COLO668 (cell line): ENCODE results near the gene NOP9.

Experiments
- DNase-seq: peaks from one replicate; lab custom pipeline; 2025; ENCODE audit not compliant: unreplicated experiment; lab: John Stamatoyannopoulos, UW

NOP9 gene

DNA sequence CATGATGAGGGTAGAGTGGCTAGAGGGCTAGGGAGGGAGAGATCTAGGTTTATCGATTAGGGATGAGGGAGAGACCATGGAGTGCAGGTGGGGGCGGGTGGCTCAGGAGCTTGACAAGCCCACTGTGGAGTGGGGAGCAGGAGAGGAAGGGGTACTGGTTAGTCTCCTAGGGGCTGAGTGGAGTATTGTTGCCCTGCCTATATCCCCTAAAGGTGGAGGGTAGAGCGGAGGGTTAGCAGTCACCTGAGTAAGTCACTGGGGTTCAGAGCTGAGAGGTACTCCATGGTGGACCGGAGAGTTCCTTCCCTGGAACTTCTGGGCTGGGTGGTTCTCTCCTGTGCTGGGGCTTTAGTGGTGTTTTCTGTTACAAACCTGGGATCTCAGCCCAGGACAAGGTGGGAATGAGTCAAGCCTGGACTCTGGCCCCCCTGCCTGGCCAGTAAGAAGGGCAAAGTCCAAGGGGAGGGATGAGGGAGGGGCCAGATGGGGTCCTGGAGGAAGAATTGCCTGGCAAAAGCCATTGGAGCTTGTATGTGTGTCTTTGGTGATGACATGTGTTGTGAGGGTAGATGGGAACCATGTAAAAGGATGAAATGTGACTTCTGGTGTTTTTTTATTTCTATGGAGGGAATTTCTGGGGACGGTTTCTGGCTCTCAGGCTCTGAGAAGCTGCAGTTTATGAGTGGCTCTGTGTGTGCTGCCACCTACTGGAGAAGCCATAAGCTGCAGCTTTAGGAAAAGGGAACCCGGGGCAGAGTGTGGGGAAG is 8.1 kb downstream of the NOP9 start, which contains the start of gene CIDEB:
Gene CIDEB, minus strand, starts transcription at position 403 of the 767 bp plus-strand sequence. Its CDS starts 119 bp downstream, at position 284.
- peak; percentile 60 for DNase-seq

DNA sequence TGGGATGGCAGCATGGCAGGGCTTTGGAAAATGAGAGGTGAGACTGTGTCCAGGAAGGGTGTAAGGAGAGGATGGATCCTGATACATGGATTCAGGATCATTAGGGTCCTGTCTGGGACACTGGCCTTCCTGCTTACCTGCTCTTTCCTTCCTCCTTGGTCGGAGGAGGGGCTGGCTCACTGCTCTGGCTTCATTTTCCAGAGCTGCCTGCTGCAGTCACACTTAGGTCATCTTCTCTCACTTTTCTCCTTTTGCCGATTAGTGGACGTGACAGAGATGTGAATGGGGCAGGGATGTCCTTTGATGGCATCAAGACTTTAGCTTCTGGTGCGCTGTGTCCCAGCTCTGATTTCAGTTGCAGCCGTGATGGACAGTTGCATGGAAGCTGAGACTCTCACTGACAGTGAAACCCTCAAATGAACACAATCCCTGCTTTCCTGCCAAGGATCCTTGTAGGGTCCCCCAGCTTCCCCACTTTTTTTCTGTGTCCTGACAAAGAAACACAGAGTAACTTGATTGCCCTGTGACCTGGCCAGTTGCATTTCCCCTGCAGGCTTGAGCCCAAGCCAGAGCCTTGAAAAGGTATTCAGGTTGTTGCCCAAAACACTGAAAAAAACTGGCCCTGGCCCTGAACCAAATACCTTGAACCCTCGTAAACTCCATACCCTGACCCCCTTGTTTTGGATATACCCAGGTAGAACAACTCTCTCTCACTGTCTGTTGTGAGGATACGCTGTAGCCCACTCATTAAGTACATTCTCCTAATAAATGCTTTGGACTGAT is 8.9 kb downstream of the NOP9 start:
- DNase-seq: no peak

DNA sequence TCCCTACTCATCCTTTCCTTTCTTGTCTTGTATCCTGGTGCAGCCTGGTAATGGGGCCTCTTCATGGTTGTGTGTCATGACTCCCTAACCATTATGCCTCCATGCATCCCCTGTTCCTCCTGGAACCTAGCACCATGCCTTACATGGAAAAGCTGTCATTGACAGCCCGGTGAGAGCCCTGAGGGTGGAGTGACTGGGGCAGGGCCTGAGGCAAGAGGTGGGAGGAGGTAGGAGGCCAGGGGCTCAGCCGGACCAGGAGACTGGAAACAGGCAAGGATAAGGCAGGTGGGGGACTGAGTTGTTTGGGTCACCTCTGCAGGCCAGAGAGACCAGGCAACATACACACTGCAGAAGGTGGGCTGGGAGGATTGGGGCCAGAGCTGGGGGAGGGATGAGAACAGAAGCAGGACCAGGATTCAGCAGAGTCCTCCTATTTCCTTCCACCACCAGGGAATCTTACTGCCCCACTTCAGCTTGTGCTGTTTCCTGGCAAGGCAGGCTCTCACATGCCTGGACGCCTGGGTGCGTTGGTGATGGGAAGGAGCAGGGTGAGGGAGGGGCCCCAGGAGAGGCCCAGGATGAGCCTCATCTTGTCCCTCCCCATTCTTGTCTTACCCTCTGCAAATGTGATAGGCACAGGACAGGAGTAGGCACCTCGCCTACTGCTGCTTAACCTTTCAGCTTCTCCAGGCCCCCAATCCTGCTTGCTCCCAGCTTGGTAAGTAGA is 10.1 kb downstream of the NOP9 start, which contains the start of gene LTB4R2:
Gene LTB4R2, plus strand, starts transcription at position 603 of the 727 bp plus-strand sequence. CDS start 525 bp downstream, outside the sequence.
- no peak for DNase-seq

DNA sequence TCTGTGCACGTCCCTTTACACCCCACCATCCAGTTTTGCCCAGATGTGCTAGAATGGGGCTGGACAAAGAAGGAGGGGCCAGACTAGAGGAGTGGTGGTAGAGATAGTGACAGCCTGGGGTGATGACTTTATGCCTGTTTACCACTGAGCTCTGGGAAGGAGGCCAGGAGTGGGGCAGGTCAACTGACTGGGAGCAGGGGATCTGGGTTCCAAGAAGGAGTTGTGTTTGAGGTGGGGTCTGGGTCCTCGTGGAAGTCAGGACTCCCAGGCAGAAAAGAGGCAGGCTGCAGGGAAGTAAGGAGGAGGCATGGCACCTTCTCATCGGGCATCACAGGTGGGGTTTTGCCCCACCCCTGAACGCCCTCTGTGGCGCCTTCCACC is 10.6 kb downstream of the NOP9 start:
- no peak for DNase-seq

DNA sequence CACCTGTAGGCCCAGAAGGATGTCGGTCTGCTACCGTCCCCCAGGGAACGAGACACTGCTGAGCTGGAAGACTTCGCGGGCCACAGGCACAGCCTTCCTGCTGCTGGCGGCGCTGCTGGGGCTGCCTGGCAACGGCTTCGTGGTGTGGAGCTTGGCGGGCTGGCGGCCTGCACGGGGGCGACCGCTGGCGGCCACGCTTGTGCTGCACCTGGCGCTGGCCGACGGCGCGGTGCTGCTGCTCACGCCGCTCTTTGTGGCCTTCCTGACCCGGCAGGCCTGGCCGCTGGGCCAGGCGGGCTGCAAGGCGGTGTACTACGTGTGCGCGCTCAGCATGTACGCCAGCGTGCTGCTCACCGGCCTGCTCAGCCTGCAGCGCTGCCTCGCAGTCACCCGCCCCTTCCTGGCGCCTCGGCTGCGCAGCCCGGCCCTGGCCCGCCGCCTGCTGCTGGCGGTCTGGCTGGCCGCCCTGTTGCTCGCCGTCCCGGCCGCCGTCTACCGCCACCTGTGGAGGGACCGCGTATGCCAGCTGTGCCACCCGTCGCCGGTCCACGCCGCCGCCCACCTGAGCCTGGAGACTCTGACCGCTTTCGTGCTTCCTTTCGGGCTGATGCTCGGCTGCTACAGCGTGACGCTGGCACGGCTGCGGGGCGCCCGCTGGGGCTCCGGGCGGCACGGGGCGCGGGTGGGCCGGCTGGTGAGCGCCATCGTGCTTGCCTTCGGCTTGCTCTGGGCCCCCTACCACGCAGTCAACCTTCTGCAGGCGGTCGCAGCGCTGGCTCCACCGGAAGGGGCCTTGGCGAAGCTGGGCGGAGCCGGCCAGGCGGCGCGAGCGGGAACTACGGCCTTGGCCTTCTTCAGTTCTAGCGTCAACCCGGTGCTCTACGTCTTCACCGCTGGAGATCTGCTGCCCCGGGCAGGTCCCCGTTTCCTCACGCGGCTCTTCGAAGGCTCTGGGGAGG is 11.3 kb downstream of the NOP9 start, which contains the start of gene LTB4R:
Gene LTB4R, plus strand, starts transcription at position 857 of the 959 bp plus-strand sequence. CDS start 4,150 bp downstream, outside the sequence.
- peak; percentile 88 for DNase-seq

DNA sequence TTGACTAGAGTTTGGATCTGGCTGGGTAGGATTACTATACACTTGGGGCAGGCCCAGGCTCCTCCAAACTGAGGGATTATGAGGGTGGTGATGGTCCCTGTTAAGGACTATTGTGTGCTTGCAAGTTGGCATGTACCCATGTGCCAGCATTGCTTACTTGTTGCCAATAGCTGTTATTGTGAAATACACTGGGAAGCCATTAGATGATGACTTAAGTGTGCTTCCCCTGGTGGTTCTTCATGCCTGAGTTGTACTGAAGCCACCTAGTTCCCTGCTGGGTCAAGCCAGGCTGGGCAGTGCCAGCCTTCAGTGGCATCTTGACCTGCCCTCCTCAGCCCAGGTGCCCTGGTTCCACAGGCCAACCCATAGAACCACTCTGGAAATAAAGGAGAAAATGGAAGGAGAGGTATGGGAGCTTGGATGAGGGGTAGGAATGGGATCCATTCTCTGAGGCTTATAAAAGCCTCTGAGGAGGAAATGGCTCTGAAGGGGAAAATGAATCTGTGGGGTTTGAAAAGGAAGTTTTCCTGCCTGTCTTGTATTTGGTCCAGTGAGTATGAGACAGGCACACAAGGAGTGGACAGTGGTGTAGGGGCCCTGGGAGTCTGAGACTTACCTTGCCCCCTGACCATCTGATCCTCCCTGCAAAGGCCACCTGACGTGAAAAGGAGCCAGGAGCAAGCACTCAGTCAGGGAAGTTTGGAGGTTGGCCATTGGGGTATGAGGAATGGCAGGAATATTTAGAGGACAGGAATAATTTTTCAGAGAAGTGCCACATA is 12.4 kb downstream of the NOP9 start:
- DNase-seq: no peak

DNA sequence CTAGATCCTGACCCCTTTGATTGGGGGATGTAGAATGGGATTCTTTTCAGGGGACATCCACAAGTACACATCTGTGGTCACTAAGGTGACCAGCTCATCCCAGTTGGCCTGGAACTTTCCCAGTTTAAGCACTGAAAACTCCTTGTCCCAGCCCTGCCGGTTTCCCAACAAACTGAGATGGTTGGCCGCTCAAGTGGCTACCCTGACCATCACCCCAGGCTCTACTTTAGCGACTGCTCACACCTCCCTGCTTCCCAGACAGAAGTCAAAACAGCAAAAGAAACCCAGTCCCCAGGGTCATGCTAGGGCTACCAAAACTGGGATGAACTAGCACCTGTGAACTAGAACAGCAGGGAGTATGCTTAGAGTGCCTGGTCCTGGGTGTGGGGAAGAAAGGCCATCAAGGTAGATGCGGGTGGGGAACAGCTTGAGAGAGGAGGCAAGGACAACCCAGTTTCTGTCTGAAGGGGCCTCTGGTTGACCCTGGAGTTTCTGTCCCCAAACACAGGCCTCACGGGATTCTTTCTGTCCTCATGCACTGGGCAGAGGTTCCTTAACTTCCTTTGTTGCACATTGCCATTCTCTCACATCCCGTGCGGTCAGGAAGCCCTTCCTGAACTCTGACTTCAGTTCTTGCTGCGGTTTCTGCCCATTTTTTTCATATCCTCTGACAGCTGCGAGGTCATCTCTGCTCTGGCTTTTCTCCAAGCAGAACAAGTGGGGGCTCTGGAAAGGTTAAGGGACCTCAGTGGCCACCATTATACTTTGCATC is 13.3 kb downstream of the NOP9 start:
- DNase-seq: no peak

DNA sequence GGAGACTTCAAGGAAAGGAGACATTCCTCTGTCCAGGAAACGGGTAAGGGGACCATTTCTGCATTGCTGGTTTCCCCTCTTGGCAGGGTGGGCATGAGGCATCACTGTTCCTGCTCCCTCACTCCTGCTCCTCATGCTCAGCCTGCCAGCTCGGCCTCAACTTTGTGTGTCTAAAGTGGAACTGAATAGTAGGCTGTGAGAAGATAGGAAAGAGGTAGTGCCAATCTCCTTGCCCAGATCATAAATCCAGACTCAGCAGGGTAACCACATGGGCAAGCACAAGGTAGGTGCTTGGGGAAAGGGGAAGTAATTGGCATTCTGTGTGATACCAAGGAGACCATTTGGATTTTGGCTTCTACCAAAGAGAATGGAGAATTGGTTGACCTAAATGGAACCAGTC is 14.3 kb downstream of the NOP9 start:
- DNase-seq: no peak

DNA sequence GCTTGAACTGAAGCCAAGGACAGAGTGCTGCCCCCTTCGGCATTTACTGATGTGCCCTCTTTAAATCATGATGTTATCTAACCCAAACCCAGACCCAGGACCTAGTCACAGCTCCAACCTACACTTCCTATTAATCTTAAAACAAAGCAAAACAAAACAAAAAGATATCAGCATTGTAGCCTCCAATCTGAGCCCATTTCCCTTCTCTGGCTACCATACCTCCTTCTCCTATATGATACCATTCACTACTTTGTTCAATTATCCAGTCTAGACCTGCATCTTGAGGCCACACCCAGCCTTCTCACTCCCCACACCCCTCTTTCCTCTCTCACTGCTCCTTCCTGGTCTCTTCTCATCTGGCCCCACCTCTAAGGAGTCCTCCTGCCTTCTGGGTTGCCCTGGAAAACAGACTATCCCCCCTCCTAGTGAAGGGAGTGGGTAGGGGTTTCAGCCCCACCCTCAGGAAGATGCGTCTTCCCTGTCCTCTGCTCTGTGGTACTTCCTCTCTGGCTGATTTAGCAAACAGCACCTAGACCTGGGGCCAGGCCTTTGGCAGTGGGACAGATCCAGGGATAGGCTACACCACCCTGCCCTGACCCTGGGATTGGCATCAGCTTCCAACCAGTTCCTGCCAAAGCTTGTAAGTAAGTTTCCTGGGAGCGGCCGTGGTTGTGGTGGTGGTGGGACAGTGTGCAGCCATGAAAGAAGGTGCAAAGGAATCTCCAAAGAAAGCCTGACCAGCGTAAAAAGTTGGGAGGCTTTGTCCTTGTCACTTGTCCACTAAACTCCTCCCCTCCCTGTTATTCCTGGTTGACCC is 14.9 kb downstream of the NOP9 start:
- DNase-seq: no peak

DNA sequence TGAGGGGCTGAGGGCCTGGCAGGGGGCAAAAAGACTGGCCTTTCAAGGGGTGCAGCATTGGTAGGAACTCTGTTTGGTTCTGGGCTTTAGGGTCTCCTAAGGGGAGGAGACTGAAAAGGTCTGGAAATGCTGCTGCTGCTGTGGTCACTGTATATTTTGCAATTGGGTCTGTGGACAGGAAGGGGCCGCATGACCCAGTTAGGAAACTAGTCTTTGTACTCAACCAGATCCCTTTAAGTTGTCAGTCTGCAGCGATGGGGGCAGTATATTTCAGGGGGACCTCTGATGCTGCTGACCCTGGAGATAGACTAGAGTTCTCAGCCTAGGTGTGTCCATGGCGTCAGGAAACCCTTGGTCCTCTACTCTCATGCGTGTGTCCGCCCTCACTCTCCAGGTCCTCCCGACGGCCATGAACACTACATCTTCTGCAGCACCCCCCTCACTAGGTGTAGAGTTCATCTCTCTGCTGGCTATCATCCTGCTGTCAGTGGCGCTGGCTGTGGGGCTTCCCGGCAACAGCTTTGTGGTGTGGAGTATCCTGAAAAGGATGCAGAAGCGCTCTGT is 15.7 kb downstream of the NOP9 start:
- DNase-seq: no peak

DNA sequence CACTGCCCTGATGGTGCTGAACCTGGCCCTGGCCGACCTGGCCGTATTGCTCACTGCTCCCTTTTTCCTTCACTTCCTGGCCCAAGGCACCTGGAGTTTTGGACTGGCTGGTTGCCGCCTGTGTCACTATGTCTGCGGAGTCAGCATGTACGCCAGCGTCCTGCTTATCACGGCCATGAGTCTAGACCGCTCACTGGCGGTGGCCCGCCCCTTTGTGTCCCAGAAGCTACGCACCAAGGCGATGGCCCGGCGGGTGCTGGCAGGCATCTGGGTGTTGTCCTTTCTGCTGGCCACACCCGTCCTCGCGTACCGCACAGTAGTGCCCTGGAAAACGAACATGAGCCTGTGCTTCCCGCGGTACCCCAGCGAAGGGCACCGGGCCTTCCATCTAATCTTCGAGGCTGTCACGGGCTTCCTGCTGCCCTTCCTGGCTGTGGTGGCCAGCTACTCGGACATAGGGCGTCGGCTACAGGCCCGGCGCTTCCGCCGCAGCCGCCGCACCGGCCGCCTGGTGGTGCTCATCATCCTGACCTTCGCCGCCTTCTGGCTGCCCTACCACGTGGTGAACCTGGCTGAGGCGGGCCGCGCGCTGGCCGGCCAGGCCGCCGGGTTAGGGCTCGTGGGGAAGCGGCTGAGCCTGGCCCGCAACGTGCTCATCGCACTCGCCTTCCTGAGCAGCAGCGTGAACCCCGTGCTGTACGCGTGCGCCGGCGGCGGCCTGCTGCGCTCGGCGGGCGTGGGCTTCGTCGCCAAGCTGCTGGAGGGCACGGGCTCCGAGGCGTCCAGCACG is 16.4 kb downstream of the NOP9 start:
- peak; percentile 42 for DNase-seq

DNA sequence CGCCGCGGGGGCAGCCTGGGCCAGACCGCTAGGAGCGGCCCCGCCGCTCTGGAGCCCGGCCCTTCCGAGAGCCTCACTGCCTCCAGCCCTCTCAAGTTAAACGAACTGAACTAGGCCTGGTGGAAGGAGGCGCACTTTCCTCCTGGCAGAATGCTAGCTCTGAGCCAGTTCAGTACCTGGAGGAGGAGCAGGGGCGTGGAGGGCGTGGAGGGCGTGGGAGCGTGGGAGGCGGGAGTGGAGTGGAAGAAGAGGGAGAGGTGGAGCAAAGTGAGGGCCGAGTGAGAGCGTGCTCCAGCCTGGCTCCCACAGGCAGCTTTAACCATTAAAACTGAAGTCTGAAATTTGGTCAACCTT is 16.9 kb downstream of the NOP9 start:
- no peak for DNase-seq

DNA sequence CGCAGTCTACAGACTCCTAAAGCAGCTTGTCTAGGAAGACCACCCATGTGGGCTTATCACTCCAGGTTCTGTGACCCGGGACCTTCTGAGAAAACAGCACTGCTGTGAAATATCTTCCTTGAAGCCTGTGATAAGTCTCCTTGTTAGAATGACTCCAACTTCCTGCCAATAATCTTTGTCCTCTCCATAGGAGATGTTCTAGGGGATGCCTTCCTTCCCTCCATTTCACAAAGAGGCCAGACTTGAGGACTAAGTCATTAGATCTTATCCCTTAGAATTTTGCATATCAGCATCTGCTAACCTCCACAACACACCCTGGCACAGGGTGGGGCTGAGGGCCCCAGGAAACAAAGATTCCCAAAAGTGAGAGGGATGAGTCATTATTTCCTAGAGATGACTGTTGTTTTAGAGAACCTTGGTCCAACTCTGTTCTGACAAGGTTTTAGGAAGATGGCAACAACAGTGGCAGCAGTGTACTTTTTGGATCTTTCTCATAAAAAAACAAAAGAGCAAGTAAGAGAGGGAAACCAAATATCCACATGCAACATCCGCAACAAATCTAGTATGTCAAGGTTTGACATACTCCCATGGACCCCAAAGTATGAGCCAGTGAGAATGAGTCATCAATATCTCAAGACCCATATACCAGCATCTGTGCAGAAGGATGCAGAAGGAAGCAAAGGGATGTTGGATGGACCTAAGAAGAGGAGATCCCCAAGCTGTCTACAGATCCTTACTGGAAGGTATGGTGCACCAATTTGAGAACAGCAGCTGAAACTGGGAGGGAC is 17.7 kb downstream of the NOP9 start:
- DNase-seq: no peak

DNA sequence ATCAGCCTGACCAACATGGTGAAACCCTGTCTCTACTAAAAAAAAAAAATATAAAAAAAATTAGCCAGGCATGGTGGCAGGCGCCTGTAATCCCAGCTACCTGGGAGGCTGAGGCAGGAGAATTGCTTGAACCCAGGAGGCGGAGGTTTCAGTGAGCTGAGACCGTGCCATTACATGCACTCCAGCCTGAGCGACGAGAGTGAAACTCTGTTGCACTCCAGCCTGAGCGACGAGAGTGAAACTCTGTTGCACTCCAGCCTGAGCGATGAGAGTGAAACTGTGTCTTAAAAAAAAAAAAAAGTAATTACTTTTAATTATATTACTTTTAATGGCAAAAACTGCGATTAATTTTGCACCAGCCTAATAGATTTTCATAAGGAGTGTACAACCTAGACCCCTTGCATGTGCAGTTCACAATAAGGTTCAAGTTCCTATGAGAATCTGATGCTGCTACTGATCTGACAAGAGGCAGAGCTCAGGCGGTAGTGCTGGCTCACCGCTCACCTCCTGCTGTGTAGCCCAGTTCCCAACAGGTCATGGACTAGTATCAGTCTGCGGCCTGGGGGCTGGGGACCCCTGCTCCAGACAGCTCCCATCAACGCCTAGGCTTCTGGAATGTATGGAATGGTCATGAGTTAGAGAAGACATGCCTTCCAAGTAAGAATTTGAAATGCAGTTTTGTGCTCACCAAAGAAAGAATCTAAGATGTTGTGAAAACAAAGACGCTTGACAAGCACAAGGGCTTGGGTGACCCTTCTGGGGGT is 21.7 kb downstream of the NOP9 start:
- DNase-seq: no peak

DNA sequence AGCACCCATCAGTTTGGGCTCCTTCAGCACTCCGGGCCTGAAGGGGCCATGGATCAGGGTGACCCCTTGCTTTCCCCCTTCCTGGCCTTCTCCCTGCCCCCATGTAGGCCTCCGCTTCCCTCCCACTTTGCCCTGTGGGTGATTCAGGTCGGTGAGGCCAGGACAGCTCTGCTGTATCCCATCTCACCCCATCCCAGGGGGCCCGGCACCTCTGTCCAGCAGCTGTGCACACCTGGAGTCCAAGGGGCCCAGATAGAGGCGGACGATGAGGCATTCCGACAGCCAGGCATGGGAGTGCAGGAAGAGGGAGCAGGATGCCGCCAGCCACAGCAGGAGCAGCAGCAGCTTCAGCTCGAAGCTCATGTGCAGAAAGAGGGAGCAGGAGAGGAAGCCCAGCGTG is 23.0 kb downstream of the NOP9 start:
- no peak for DNase-seq
